ENCODE data around the gene ESYT2. TPM values are rescaled to one million over a fixed set of nuclear protein-coding genes. Genes with fewer than 3 reads are reported as not detected.

The ESYT2 gene
- total and polyA plus RNA-seq, 9 of the 15 experiments (the other 6 are each of a cell fraction or from before 2014, with no cell fraction given) = 5.8 to 86.9 (median 64.7) TPM

DNA sequence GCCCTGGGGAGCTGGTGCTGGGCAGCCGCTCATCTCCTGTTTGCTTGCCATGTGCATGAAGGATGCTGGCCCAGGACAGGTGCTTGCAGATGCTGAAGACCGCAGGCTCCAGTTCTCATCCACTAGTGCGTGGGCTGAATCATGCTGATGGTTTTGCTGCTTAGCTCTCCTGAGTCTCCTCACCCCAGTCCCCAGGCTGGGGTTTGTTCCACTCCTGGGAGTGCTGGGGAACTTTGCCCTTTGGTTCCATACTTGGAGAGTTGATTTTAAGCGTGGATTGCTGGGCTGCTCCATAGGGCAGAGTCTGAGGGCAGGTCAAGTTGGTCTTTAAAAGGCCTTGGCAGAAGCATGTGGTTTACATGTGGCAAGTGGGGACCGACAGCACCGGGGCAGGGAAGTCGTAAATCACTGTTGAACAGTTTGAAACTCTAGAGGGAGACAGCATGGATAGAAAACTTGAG, 36.2 kb upstream of the ESYT2 start (continued):
- TF ChIP-seq SMARCA4 (IDR thresholded peaks at IDR 0.05) (0 out of 2 replicates have a peak, but pooled peaks have one; percentile 25), ZSCAN32 (CRISPR knock-in tag; IDR thresholded peaks at IDR 0.05) (no peak), ZNF146 (CRISPR knock-in tag; IDR thresholded peaks at IDR 0.05; ENCODE audit: unreplicated experiment) (no peak), POLR2AphosphoS5 (IDR thresholded peaks at IDR 0.05; ENCODE audit: control insufficient read depth, insufficient read depth, low read depth, low read length) (0 out of 2 replicates have a peak, but pooled peaks have one; percentile 33), POU5F1 (IDR thresholded peaks at IDR 0.05; ENCODE audit: borderline replicate concordance, low read depth, low read length, partially characterized antibody) (no peak), STAG1 (CRISPR knock-in tag; IDR thresholded peaks at IDR 0.05; ENCODE audit: borderline replicate concordance) (no peak), PRMT5 (CRISPR knock-in tag; IDR thresholded peaks at IDR 0.05) (no peak), IFI16 (CRISPR knock-in tag; IDR thresholded peaks at IDR 0.05) (no peak), IRF2 (CRISPR knock-in tag; IDR thresholded peaks at IDR 0.05) (no peak), PYGO2 (tag; IDR thresholded peaks at IDR 0.05) (no peak), SMARCB1 (IDR thresholded peaks at IDR 0.05; ENCODE audit: insufficient read length, low read depth) (no peak), ZNF41 (CRISPR knock-in tag; conservative IDR thresholded peaks at IDR 0.05) (no peak)
- TF ChIP-seq, protein P1, sequence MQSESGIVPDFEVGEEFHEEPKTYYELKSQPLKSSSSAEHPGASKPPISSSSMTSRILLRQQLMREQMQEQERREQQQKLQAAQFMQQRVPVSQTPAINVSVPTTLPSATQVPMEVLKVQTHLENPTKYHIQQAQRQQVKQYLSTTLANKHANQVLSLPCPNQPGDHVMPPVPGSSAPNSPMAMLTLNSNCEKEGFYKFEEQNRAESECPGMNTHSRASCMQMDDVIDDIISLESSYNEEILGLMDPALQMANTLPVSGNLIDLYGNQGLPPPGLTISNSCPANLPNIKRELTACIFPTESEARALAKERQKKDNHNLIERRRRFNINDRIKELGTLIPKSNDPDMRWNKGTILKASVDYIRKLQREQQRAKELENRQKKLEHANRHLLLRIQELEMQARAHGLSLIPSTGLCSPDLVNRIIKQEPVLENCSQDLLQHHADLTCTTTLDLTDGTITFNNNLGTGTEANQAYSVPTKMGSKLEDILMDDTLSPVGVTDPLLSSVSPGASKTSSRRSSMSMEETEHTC (IDR thresholded peaks at IDR 0.05) = no peak
- TF ChIP-seq, protein P2, sequence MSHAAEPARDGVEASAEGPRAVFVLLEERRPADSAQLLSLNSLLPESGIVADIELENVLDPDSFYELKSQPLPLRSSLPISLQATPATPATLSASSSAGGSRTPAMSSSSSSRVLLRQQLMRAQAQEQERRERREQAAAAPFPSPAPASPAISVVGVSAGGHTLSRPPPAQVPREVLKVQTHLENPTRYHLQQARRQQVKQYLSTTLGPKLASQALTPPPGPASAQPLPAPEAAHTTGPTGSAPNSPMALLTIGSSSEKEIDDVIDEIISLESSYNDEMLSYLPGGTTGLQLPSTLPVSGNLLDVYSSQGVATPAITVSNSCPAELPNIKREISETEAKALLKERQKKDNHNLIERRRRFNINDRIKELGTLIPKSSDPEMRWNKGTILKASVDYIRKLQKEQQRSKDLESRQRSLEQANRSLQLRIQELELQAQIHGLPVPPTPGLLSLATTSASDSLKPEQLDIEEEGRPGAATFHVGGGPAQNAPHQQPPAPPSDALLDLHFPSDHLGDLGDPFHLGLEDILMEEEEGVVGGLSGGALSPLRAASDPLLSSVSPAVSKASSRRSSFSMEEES (CRISPR knock-in tag; IDR thresholded peaks at IDR 0.05) = no peak
- TF ChIP-seq, protein P3, sequence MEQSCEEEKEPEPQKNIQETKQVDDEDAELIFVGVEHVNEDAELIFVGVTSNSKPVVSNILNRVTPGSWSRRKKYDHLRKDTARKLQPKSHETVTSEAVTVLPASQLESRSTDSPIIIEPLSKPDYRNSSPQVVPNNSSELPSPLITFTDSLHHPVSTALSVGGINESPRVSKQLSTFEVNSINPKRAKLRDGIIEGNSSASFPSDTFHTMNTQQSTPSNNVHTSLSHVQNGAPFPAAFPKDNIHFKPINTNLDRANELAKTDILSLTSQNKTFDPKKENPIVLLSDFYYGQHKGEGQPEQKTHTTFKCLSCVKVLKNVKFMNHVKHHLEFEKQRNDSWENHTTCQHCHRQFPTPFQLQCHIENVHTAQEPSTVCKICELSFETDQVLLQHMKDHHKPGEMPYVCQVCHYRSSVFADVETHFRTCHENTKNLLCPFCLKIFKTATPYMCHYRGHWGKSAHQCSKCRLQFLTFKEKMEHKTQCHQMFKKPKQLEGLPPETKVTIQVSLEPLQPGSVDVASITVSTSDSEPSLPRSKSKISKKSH (CRISPR knock-in tag; IDR thresholded peaks at IDR 0.05) = no peak
- TF ChIP-seq, protein P4, sequence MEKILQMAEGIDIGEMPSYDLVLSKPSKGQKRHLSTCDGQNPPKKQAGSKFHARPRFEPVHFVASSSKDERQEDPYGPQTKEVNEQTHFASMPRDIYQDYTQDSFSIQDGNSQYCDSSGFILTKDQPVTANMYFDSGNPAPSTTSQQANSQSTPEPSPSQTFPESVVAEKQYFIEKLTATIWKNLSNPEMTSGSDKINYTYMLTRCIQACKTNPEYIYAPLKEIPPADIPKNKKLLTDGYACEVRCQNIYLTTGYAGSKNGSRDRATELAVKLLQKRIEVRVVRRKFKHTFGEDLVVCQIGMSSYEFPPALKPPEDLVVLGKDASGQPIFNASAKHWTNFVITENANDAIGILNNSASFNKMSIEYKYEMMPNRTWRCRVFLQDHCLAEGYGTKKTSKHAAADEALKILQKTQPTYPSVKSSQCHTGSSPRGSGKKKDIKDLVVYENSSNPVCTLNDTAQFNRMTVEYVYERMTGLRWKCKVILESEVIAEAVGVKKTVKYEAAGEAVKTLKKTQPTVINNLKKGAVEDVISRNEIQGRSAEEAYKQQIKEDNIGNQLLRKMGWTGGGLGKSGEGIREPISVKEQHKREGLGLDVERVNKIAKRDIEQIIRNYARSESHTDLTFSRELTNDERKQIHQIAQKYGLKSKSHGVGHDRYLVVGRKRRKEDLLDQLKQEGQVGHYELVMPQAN (IDR thresholded peaks at IDR 0.05; ENCODE audit: borderline replicate concordance) = no peak
- TF ChIP-seq, protein P5, sequence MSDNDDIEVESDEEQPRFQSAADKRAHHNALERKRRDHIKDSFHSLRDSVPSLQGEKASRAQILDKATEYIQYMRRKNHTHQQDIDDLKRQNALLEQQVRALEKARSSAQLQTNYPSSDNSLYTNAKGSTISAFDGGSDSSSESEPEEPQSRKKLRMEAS (CRISPR knock-in tag; IDR thresholded peaks at IDR 0.05) = peak; percentile 92
- TF ChIP-seq, protein P6, sequence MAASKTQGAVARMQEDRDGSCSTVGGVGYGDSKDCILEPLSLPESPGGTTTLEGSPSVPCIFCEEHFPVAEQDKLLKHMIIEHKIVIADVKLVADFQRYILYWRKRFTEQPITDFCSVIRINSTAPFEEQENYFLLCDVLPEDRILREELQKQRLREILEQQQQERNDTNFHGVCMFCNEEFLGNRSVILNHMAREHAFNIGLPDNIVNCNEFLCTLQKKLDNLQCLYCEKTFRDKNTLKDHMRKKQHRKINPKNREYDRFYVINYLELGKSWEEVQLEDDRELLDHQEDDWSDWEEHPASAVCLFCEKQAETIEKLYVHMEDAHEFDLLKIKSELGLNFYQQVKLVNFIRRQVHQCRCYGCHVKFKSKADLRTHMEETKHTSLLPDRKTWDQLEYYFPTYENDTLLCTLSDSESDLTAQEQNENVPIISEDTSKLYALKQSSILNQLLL (CRISPR knock-in tag; IDR thresholded peaks at IDR 0.05; ENCODE audit: borderline replicate concordance) = no peak
- TF ChIP-seq, protein P7, sequence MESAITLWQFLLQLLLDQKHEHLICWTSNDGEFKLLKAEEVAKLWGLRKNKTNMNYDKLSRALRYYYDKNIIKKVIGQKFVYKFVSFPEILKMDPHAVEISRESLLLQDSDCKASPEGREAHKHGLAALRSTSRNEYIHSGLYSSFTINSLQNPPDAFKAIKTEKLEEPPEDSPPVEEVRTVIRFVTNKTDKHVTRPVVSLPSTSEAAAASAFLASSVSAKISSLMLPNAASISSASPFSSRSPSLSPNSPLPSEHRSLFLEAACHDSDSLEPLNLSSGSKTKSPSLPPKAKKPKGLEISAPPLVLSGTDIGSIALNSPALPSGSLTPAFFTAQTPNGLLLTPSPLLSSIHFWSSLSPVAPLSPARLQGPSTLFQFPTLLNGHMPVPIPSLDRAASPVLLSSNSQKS (CRISPR knock-in tag; IDR thresholded peaks at IDR 0.05) = no peak

All from K562 (cell line).